Body of pancreas (tissue), 4 donors: Measurements from ENCODE around the gene MUC15. TPM values are rescaled to one million over a fixed set of nuclear protein-coding genes. Genes with fewer than 3 reads are reported as not detected.

Experiments
- ATAC-seq: fragments of 150-250 bp; one replicate; pipeline ENCODE4 v1.9.1; 2016
- DNase-seq, 4 donors: peaks; one replicate each; pipeline ENCODE4 v3.0.0-alpha.2; 2019
- H3K27ac ChIP-seq, 4 donors: fragments of 200-600 bp; sonication (generic); 1 replicate in 3 of 4; 2 replicates in 1 of 4; pipeline versions ENCODE4 v1.5.1 to v1.6.1; 2016 to 2019; ENCODE audit warnings: mild to moderate bottlenecking in 1 of 4, mixed read lengths in 1 of 4, moderate library complexity in 1 of 4
- H3K27me3 ChIP-seq, 2 donors: fragments of 200-600 bp; sonication (generic); one replicate each; pipeline ENCODE4 v1.6.0; 2016; ENCODE audit warnings: mild to moderate bottlenecking in 1 of 2
- H3K36me3 ChIP-seq, 2 donors: fragments of 200-600 bp; sonication (generic); replicated peaks in 1 of 2; 2 replicates each; pipeline ENCODE4 v1.5.1; 2016; ENCODE audit warnings: low read depth in 2 of 2; ENCODE audit not compliant: insufficient read depth in 1 of 2
- H3K4me1 ChIP-seq: fragments of 200-600 bp; sonication (generic); one replicate; pipeline ENCODE4 v1.6.0; 2016
- H3K4me3 ChIP-seq, 2 donors: fragments of 200-600 bp; sonication (generic); 1 replicate in 1 of 2; 2 replicates in 1 of 2; pipeline ENCODE4 v1.5.1; 2016 to 2019
- H3K9me3 ChIP-seq, 3 donors: fragments of 200-600 bp; sonication (generic); 1 replicate in 2 of 3; 2 replicates in 1 of 3; pipeline ENCODE4 v1.5.1; 2016
- CTCF ChIP-seq, 7 experiments: fragments of 450-650 bp in 4 of 7; fragments of 200-600 bp in 3 of 7; sonication (generic) in 3 of 7; IDR thresholded peaks; one replicate each; pipeline ENCODE4 v1.5.1; 2016 to 2019; ENCODE audit warnings: antibody characterized with exemption in 7 of 7
- POLR2A ChIP-seq, 3 donors: fragments of 450-650 bp; IDR thresholded peaks; one replicate each; pipeline ENCODE4 v1.6.1; 2016; ENCODE audit warnings: antibody characterized with exemption in 3 of 3, mild to moderate bottlenecking in 2 of 3
- WGBS, 2 donors: methylation state at CpG; one replicate each; pipeline ENCODE4 v1.1.5; 2017; 5-methylcytosine and 5-hydroxymethylcytosine counted together
- intact Hi-C: fragments of 100-400 bp; cut with DNase I; formaldehyde crosslinking; loops from one replicate; pipeline ENCODE4 v1.15.1; 2023
- total RNA-seq, 2 donors: library from RNA; depleted of rRNA; stranded (reverse); fragments of >200 nt; gene quantifications; one replicate each; pipeline ENCODE4 v1.1.0, GENCODE V29; 2016

The MUC15 gene
- total RNA-seq, 2 donors from 2014 or later: 8.0 to 9.2 TPM

DNA sequence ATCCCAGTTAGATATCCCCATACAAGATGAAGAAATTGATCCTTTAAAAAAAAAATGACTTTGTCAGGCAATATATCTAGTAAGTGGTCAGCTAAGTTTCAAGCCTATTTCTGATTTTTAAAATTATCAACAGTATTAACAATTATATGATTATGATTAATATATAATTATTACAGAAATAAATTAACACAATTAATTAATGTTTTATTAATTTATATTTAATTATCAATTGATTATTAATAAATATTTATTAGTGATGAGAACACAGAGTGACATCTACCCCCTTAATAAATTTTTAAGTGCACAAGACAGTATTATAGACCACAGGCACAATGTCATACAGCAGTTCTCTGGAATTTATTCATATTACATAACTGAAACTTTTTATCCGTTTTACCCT is 22.0 kb downstream of the MUC15 start:
- ATAC-seq: no peak
- 25 to 58% methylated on average over 1 of the region's 1 CpG for WGBS, 2 donors
- Histone ChIP-seq H3K27me3 (no peaks in the 10 kb centered on the region), H3K4me1 (no peaks in the 10 kb centered on the region), H3K4me3 (no peak overlapping the region), H3K9me3 (no peaks in the 10 kb centered on the region), H3K36me3 (no peaks in the 10 kb centered on the region), H3K27ac (no peak overlapping the region)
- intact Hi-C loops: no loop called here
- TF ChIP-seq CTCF (IDR thresholded peaks at IDR 0.05): no peak
- TF ChIP-seq POLR2A (IDR thresholded peaks at IDR 0.05): no peak
- no peak for DNase-seq

DNA sequence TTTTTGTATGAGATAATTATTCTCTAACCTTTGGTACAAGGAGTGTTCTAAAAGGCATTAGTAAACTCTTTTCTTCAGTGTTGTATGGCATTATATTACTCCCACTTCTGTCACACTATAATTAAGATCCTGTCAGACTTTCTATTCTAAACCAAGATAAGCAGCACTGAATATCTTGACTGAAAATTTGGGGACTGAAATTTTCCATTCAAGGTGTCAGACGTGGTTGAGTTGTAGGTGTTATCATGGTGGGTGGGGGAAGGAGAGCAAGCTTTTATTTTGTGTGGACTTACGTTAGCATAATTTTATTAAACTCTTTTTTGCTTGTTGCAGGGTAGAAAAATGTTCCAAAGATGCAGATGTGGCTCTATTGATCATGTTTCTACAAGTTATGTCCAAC is 22.9 kb downstream of the MUC15 start:
- 40 to 51% methylated on average over 2 of the region's 2 CpGs for WGBS, 2 donors
- TF ChIP-seq POLR2A (IDR thresholded peaks at IDR 0.05) (no peak), CTCF (IDR thresholded peaks at IDR 0.05) (no peak)
- H3K36me3 ChIP-seq: no peaks in the 10 kb centered on the region
- no peaks in the 10 kb centered on the region for H3K27me3 ChIP-seq
- H3K9me3 ChIP-seq: no peaks in the 10 kb centered on the region
- no peak overlapping the region for H3K4me3 ChIP-seq
- H3K4me1 ChIP-seq: no peaks in the 10 kb centered on the region
- ATAC-seq: no peak
- no peak for DNase-seq
- intact Hi-C loops: no loop called here
- no peak overlapping the region for H3K27ac ChIP-seq

DNA sequence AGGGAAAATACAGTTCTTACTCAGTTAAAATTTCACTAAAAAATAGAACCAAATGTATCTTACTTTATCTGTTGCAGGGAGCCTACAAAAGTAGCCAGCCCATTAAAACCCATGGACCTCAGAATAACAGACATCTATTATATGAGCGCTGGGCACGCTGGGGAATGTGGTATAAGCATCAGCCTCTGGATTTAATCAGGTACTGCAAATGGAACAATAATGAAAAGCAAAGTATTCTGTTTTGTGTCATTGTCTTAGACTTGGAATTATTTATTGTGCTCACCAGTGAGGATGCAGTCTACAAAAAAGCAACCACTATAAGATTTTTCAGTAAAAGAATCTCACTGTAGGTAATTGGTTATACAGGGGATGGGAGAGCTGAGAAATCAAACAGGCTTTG is 30.2 kb downstream of the MUC15 start:
- no peak for TF ChIP-seq CTCF (IDR thresholded peaks at IDR 0.05)
- no peak for TF ChIP-seq POLR2A (IDR thresholded peaks at IDR 0.05)
- ATAC-seq (no peak), DNase-seq (no peak)
- H3K4me1 ChIP-seq: no peaks in the 10 kb centered on the region
- intact Hi-C loops: no loop called here
- no peaks in the 10 kb centered on the region for H3K9me3 ChIP-seq
- H3K27ac ChIP-seq: no peak overlapping the region
- H3K4me3 ChIP-seq: no peak overlapping the region
- H3K36me3 ChIP-seq: no peaks in the 10 kb centered on the region
- no peaks in the 10 kb centered on the region for H3K27me3 ChIP-seq
- WGBS, 2 donors: 88% methylated on average over 2 of the region's 2 CpGs

GRCh38 chr11:26539517-26539916 is 32.5 kb downstream of the MUC15 start:
- TF ChIP-seq CTCF (IDR thresholded peaks at IDR 0.05) (no peak), POLR2A (IDR thresholded peaks at IDR 0.05) (no peak)
- ATAC-seq: no peak
- 74 to 79% methylated on average over 3 of the region's 3 CpGs for WGBS, 2 donors
- Histone ChIP-seq H3K4me1 (no peaks in the 10 kb centered on the region), H3K27ac (no peak overlapping the region), H3K4me3 (no peak overlapping the region), H3K36me3 (no peaks in the 10 kb centered on the region), H3K9me3 (no peaks in the 10 kb centered on the region), H3K27me3 (no peaks in the 10 kb centered on the region)
- no peak for DNase-seq
- intact Hi-C loops: no loop called here

GRCh38 chr11:26537341-26537740 is 34.7 kb downstream of the MUC15 start:
- 85 to 87% methylated on average over 4 of the region's 4 CpGs for WGBS, 2 donors
- intact Hi-C loops: no loop called here
- no peak for ATAC-seq

More at GRCh38 chr11:26537341-26537740, 34.7 kb downstream of the MUC15 start:
- Histone ChIP-seq H3K9me3 (no peaks in the 10 kb centered on the region), H3K4me1 (no peaks in the 10 kb centered on the region), H3K27me3 (no peaks in the 10 kb centered on the region), H3K36me3 (no peaks in the 10 kb centered on the region), H3K27ac (no peak overlapping the region), H3K4me3 (no peak overlapping the region)
- TF ChIP-seq POLR2A (IDR thresholded peaks at IDR 0.05): no peak
- TF ChIP-seq CTCF (IDR thresholded peaks at IDR 0.05): no peak
- DNase-seq: no peak
